HG02885 (cell line): ENCODE measurements around the gene ABR.

Experiments used
- ATAC-seq: cut with Tn5 transposase; IDR thresholded peaks from one replicate; pipeline ENCODE4 v1.9.1; 2021; ENCODE audit warnings: mild to moderate bottlenecking; ENCODE audit not compliant: unreplicated experiment, poor library complexity

Gene ABR

DNA sequence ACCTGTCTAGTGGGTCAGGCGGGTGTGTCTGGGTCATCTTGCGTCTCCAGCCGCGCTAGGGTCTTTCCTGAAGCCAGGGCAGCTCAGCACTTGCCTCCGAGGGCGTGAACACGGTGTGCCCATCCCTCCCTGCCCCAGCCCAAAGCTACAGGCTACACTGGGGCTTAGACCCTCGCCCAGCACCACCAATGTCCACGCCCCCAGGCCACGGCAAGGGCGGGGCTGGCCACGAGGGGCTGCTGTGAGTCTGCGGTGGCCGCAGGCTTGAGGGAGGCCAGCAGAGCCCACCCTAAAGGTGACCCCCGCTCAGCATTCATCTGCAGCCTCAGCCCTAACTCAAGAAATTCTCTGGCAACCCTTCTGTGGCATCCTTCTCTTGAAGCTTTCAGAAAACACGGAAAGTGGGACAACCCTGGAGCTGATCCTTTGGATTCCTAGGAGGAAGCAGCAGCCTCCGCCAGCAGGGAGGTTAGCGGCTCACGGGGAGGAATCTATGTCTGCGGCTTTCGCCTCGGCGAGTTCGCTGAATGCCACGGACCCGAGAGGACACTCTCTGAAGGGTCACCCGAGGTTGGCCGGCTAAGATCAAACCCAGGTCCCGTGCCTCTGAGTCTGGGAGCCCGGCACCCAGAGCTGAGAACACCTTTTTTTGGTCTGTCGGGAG lies 141.2 kb downstream of the ABR start:
- ATAC-seq: no peak

DNA sequence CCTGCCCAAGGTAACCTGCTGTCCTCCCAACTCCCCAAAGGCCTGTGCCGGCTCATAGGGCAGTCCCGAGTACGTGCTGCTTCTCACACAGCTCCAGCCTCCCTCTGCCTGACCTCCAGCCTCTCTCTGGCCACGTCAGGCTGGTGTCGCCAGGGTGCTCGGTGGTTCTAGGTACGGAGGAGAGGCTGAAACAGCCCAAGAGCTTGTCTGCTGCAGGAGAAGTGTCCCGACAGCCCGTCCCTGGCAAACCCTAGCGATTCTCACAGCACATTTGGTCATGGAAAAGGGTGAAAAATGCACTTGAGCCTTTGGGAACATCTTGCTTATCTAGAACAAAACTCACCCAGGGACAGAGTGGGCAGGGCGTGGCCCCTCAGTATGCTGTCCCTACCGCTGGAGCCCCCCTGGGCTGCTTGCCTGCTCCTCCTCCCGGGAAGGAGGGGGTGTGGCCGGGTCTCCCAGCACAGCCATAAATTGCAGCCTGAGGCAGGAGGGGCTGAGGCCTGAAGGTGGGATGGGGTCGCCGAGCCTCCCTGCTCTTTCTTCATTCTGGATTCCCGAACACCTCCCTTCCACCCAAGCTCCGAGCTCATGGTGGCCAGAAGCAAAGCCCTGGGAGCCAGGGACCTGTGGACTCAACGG lies 142.4 kb downstream of the ABR start:
- ATAC-seq: no peak

DNA sequence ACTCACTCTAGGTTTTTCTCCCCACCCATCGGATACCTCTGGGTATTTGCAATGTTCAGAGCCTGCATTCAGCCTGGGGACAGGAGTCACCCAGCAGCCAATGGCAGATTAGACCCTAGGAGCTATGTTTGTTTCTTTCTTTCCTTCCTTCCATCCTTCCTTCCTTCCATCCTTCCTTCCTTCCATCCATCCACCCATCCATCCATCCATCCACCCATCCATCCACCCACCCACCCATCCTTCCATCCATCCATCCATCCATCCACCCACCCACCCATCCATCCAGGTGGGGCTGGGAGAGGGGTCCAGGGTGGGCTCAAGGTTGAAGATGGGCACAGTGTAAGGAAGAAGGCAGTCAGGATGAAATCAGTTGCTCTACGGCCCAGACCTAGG lies 142.9 kb downstream of the ABR start:
- no peak for ATAC-seq

DNA sequence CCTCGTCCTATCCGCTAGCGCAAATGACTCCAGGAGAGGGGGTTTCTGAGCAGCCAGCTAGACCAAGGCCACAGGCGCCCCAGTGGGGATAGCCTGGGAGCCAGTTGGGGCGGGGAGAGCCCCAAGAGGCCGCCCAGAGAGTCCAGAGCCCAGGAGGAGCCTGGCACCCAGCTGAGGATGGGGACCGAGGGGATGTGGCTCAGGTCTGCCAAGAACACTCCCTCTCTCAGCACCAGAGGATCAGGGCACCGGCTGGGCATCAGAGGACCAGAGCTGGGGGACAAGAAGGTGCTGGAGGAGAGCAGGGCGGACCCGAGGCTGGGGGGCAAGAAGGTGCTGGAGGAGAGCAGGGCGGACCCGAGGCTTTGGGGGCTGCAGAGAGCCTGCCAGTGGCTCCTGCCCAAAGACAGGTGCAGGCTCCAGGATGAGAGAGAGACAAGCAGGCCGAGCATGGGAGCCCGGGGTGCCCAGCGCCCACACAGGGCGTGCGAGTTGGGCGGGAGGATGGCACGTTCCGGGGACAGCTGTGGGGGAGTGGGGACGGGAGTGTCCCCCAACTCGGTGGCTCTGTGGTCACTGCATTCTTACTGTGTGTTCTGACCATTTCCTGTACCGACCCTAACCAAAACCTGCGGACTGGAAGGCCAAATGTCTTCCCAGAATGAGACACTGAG lies 143.5 kb downstream of the ABR start:
- ATAC-seq: no peak

DNA sequence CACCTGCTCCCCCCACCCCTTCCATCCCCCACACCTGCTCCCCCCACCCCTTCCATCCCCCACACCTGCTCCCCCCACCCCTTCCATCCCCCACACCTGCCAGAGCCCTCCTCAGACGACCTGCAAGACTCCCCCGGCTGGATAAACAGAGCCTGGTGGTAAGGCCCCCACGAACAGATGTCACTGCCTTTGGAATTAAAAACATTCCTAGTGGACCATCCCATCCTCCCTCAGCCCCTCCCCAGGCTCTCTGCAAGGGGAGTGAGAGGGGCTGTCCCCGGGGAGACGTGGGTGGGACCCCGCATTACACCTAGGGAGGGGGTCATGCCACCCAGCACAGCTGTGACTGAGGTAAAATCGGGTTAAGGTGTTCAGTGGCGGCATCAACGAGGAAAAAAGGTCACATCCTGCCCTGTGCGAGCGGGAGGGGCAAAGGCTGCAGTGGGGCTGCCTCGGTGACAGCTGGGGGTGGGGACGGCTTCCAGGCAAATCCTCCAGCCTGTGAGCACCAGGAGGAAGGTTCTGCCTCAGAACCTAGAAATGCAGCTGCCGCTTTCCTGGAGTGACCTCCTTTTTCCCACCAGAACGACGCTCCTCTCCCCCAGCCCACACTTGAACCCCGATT lies 144.1 kb downstream of the ABR start:
- ATAC-seq: no peak

DNA sequence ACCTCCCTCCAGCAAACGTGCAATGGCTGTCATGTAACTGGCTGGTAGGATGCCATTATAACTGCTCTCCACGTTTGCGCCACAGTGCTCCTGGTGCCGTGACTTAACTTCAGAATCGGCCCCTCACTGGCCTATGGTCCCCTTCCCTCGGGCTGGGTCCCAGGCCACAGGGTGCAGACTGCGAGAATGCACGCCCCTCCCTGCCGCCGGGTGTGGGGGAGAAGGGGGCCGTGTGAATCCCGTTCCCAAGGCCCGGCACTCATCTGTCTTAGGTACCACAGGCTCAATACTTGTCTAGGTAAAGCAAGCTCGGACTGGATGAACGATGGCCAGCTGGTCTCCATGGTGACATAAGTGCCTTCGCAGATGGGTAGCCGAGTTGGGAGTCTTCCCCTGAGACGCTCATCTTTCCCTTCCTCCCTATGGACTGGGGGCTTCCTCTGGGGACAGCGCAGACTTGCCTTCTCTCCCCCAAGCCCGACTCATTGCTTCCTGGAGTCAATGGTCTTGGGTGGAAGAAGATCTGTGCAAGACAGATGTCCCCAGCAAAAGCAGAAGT lies 145.1 kb downstream of the ABR start:
- ATAC-seq: no peak

DNA sequence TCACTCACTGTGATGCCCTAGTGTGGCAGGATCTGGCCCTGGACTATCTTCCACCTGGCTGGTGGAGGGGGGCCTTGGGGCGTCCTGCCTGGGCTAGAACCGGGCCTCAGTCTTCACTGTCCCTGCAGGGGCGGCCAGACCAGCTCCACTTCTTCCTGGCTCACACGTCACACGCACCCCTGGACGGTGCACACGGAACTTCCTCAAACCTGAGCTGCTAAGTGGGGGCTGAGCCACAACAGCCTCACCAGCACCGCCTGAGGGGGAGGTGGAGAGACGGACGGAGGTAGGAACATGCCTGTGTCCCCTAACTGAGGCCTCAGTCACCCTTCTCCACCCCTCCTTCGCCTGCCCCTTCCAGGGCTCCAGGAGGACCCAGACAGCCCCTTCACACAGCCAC lies 146.3 kb downstream of the ABR start:
- ATAC-seq: no peak

DNA sequence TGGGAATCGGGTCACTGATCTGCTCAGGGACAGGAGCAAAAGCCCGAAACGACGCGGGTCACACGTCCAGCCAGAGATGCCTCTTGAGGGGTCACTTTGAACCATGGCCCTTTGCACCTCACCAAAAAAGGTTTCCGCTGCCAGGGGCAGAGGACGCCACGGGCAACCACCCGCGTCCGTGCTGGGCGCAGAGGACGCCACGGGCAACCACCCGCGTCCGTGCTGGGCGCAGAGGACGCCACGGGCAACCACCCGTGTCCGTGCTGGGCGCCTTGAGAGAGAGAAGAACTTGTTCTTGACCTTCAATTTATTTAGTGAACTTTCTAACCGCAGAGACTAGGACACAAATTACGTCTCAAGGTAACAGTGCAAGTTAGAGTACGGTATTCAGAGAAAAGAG lies 147.4 kb downstream of the ABR start:
- no peak for ATAC-seq

DNA sequence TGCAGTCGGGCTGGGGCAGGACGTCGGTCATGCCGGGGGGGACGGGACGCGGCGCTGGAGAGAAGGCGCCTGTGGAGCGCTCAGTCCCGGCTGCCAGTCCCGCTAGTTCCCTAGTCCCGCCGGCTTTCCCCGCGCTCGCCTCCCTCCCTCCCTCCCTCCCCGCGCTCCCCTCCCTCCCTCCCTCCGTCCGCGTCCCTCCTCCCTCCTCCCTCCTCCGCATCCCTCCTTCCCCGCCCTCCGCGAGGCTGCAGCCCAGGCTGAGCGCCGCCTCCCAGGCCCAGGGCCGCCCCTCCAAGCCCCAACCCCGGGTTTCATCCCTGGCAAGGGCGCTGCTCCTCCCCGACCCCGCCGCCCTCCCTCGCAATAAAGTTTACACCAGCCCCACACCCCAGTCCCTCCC lies 148.1 kb downstream of the ABR start:
- no peak for ATAC-seq

DNA sequence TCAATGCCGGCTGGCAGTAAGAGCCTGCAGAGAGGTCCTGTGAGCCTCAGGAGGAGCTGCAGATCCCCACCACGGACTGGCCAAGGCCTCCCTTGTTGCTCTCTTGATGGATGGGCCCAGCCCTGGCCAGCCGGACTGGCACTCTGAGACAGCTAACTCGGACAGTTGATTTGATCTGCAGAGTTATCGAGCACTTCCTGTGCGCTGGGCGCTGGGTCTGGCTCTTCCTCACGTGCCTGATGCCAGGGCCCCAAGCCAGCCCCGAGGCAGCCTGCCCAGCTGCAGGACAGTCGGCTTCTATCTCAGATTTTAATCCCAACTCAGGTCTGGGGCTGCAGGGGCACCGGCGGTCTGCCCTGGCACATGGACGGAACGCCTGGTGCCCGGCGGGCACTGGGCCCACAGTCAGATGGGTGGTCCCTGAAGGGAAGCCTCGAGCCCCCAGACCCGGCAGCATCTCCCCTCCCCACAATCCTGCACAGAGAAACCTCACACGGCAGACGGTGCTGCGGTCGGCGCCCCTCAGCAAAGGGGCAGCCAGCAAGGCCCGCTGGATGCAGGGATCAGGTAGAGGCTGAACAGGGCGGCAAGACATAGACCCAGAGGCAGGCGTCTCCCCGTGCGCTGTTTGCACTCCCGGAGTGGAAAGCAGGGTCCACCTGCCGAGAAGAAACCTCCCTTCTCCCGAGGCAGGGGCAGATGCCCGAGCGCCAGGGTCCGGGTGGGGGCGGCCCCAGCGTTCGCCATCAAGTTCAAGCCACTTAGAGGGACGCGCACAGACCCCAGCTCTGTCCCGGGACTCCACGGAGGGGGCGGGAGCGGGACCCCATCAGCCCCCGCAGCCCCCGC lies 148.9 kb downstream of the ABR start:
- no peak for ATAC-seq

DNA sequence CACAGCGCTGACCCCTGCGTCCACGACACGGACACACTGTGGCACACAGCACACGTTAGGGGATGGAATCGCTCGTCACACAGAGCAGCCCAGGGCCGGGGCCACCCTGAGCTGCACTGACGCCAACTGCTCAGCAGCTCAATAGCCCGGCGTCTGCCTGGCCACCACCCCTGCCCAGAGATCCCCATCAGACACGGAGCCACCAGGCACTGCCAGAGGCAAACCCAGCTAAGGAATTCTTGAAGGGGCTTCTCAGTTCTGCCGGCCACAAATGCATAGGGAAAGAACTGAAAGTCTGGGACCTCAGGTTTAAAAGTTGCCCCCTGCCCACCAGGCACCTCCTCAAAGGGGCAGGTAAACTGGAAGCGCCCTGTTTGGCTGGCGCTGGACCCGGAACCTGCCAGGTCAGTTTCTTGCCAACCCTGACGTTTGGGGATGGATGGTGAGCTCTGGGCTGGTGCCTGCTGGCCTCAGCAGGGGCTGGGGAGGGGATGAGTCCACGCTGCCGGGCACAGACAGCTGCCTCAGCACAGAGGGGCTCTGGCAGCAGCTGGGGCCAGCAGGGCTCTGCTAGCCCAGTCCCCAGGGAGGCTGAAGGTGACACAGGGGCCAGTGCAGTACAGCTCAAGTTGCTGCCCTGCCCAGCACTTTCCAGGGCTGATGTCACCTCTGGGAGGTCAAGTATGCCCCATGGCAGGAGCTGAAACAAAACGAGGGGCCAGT lies 149.7 kb downstream of the ABR start:
- ATAC-seq: no peak

DNA sequence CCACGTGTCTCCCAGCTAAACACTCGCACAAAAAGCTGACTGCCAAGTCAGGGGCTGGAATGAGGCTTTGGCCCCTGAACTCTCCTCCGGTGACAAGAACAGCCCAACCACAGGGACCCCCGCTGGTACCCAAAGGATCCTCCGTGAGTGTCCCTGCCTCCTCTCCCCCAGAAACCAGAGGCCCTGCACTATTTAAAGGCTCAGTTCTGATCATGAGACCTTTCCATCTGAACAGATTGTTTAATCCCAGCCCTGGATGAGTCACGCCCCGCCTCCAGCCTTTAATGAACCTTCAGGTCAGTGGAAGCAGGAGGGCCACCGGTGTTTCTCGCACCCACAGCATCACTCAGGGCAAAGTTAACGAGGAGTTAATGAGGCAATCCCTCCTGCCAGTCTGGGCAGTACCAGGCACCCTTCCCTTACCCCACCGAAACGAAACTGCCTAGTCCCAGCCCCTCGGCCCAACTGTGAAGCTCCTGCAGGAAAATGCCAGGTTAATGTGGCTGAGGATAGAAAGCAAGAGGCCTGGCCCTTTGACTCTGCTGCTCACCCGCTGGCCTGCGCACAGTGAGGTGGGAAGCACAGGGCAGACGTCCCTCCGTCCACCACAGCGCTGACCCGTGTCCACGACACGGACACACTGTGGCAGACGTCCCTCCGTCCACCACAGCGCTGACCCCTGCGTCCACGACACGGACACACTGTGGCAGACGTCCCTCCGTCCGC lies 150.4 kb downstream of the ABR start:
- ATAC-seq: no peak

DNA sequence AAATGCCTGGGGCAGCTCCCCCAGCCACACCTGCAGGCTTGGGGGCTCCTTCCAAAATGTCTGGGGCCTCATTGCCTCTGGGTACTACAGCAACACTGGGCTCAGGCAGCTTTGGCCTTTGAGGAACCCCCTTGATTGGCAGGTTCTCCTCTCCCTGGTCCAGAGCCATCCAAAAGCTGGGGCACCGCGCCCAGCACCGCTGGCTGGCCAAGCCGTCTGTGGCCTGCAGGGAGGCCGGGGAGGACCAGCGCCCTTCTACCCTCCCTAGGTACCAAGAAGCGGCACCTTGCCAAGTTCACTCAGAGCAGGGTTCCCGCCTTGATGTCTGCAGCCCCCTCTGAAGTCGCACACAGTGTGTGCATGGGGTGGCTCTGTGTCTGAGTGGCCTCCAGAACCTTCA lies 152.7 kb downstream of the ABR start:
- ATAC-seq: no peak

DNA sequence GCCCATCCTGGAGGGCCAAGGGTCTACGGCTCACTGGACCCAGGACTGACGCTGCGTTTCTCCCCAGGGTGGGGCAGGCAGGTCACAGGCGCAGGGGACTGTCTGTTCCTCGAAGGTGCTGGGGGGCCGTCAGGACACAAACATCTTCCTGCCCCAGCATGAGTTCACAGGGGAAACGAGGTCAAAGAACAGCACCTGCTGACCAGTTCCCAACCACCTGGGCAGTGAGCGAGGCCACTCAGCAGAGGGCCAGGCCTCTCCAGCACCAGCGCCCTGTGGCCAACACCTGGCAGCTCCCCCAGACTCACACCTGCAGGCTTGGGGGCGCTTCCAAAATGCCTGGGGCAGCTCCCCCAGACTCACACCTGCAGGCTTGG lies 153.2 kb downstream of the ABR start:
- no peak for ATAC-seq

DNA sequence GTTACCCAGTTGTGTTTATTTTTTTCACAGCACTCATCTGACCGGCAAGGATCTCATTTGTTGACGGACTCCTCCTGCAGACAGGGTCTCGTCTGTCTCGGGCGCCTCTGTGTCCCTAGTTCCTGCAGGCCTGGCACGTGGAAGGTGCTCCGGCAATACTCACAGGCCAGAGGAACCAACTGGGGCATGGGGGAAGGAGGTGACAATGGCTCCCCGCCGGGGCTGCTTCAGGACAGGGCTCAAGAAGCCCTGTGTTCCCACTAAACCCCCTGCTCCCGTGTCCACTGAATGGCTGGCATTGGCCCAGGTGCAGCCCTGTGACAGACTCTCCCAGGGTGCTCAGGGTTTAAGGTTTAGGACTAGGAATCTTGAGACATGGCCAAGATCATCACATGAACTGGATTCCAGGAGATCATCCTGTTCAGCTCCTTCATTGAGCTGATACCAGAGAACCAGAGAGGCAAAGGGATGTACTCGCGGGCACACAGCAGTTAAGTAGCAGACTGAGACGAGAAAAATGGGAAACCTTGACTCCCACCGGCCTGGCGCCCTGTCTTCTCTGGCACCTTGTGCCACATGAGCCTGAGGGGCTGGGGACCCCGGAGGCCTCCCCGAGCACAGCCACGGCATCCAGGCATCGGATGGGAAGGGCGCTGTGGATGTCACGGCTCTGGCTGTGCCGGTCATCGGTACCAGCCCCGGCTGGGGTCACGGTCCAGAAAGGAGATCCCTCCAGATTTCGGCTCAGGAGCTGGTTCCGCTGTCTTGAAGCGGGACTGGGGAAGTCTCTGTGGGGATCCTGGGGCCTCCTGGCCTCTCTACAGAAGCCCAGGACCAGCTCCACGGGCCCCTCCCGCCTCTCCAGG lies 153.8 kb downstream of the ABR start:
- ATAC-seq: no peak

DNA sequence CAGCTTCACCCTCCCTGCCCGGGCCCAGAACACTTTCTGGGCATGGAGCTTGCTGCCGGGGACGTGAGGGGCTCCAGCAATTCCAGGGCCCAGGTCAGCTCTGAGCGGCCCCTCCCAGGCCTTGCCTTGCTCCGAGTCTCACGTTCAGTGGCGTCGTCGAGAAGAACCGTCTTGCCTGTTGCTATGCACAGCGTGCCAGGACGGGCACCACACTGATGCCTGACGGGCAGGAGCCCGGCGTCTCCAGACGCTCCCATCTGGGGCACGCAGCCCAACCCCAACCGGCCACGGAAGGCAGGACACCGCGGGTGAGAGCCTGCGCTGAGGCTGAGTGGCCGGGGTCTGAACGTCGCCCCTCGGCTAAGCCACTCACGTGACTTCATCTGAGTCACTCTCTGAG lies 155.7 kb downstream of the ABR start:
- ATAC-seq: no peak

DNA sequence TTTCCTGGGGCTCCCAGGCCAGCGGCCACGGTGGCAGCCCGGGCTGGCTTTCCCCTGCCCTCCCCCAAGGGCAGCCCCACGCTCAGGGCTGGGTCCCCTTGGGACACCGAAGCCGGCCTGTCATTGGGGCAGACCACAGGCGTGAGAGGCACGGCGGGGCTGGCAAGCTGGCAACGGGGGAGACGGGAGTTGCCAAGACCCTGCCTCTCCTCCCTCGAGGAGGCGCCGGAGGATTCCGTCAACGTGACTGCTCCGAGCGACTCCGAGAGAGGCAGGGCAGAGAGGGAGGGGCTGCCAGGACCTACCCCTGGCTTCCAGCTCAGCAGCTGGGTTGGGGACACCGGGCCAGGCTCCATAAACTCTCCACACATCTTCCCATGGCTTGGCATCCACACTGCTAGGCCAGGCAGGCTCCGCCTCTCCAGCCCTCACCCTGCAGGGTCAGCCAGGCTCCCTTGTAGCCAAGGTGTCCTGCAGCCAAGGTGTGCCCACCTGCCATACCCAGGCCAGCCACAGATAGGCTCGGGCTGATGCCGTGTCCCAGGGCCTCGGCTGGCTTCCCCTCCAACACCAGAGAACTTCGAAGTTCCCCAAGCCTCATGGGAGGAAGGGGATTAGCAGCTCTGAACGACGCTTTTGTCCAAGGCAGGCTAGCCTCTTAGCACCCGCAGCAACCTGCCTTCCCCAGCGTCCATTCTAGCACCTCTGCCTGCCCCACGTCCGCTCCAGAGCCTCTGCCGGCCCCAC lies 157.3 kb downstream of the ABR start:
- ATAC-seq: no peak
